ENCODE measurements around the gene SLC9A7.

SLC9A7 gene

GRCh38 chrX:46549914-46550313 is 209.0 kb downstream of the SLC9A7 start:
- DNase-seq: no peak
- intact Hi-C loops (cut with DNase I): loop anchor here (10.0 kb wide), 1 partner anchor 245 kb away; no protein-coding TSS in a partner anchor
